ENCODE data around the gene PLPPR1.

GRCh38 chr9:101027733-101028345, 688 bp upstream of the PLPPR1 start:
- no peak for TF ChIP-seq CTCF (IDR thresholded peaks at IDR 0.05)
- no peak for TF ChIP-seq SIN3A (IDR thresholded peaks at IDR 0.05; ENCODE audit: borderline replicate concordance, insufficient read depth, low read depth, low read length)
- no peak for TF ChIP-seq REST (IDR thresholded peaks at IDR 0.05; ENCODE audit: insufficient read depth in 1 of 2, low read depth in 2 of 2, low read length in 1 of 2)

Measured in Panc1 (cell line).